Measurements from ENCODE around the gene AZU1. TPM values are rescaled to one million over a fixed set of nuclear protein-coding genes. Genes with fewer than 3 reads are reported as not detected.

AZU1 gene
- total and polyA plus RNA-seq, 7 donors, result 0.03 to 1.1 (median 0.36) TPM; not detected in 4

GRCh38 chr19:806815-807421 is 20.7 kb upstream of the AZU1 start:
- H3K27ac ChIP-seq, result no peak overlapping the region
- WGBS, 2 donors, result 90 to 92% methylated on average over 34 of the region's 34 CpGs
- no peak for TF ChIP-seq POLR2AphosphoS5 (IDR thresholded peaks at IDR 0.05)
- TF ChIP-seq CTCF (IDR thresholded peaks at IDR 0.05), result no peak
- TF ChIP-seq EP300 (IDR thresholded peaks at IDR 0.05), result no peak
- no peak for TF ChIP-seq POLR2A (IDR thresholded peaks at IDR 0.05)
- no peak overlapping the region for H3K4me3 ChIP-seq
- no peaks in the 10 kb centered on the region for H3K9me3 ChIP-seq
- H3K27me3 ChIP-seq, result no peaks in the 10 kb centered on the region
- H3K36me3 ChIP-seq, result peaks cover 61 to 86% (median 78%) of the 10 kb centered on the region in 4 donors
- peaks cover 0 to 23% (median 18%) of the 10 kb centered on the region in 4 donors for H3K4me1 ChIP-seq
- intact Hi-C loops (cut with DNase I), result no loop called here
- no peak for DNase-seq

- Histone ChIP-seq H3K27me3 (no peaks in the 10 kb centered on the region), H3K27ac (no peak overlapping the region), H3K36me3 (peaks cover 61 to 91% (median 83%) of the 10 kb centered on the region in 4 donors), H3K4me1 (peaks cover 0 to 13% (median 9%) of the 10 kb centered on the region in 4 donors), H3K4me3 (no peak overlapping the region), H3K9me3 (no peaks in the 10 kb centered on the region)
- 90 to 93% methylated on average over 44 of the region's 44 CpGs for WGBS, 2 donors
- DNase-seq, result no peak
- intact Hi-C loops (cut with DNase I), result no loop called here
- TF ChIP-seq POLR2A (IDR thresholded peaks at IDR 0.05) (no peak), POLR2AphosphoS5 (IDR thresholded peaks at IDR 0.05) (no peak), CTCF (IDR thresholded peaks at IDR 0.05) (no peak), EP300 (IDR thresholded peaks at IDR 0.05) (no peak)
Measured at GRCh38 chr19:807627-808422, 19.8 kb upstream of the AZU1 start.

- H3K4me1 ChIP-seq, result peaks cover 0 to 8% (median 3%) of the 10 kb centered on the region in 4 donors
- no peaks in the 10 kb centered on the region for H3K27me3 ChIP-seq
- no peak for TF ChIP-seq EP300 (IDR thresholded peaks at IDR 0.05)
- no peak for TF ChIP-seq CTCF (IDR thresholded peaks at IDR 0.05)
- TF ChIP-seq POLR2AphosphoS5 (IDR thresholded peaks at IDR 0.05), result no peak
- no peak for TF ChIP-seq POLR2A (IDR thresholded peaks at IDR 0.05)
- H3K36me3 ChIP-seq, result peaks cover 61 to 95% (median 86%) of the 10 kb centered on the region in 4 donors
- H3K27ac ChIP-seq, result no peak overlapping the region
- H3K9me3 ChIP-seq, result no peaks in the 10 kb centered on the region
- no peak overlapping the region for H3K4me3 ChIP-seq
- 92 to 94% methylated on average over 26 of the region's 26 CpGs for WGBS, 2 donors
- intact Hi-C loops (cut with DNase I), result no loop called here
- no peak for DNase-seq
Measured at GRCh38 chr19:808423-808775, 19.2 kb upstream of the AZU1 start.

- Histone ChIP-seq H3K36me3 (peaks cover 56 to 79% (median 72%) of the 10 kb centered on the region in 4 donors), H3K4me3 (no peak overlapping the region), H3K9me3 (no peaks in the 10 kb centered on the region), H3K27ac (no peak overlapping the region), H3K27me3 (no peaks in the 10 kb centered on the region), H3K4me1 (no peaks in the 10 kb centered on the region)
- 85 to 89% methylated on average over 30 of the region's 30 CpGs for WGBS, 2 donors
- no peak for DNase-seq
- intact Hi-C loops (cut with DNase I), result no loop called here
- TF ChIP-seq POLR2A (IDR thresholded peaks at IDR 0.05), result no peak
- TF ChIP-seq POLR2AphosphoS5 (IDR thresholded peaks at IDR 0.05), result no peak
- no peak for TF ChIP-seq EP300 (IDR thresholded peaks at IDR 0.05)
- no peak for TF ChIP-seq CTCF (IDR thresholded peaks at IDR 0.05)
Measured at GRCh38 chr19:810077-810855, 17.4 kb upstream of the AZU1 start.

Data from sigmoid colon (tissue), 7 donors.